H1 (cell line): ENCODE measurements around the gene NCK2.

Source experiments
- ATF3 ChIP-seq: IDR thresholded peaks from 2 replicates; pipeline ENCODE4 v1.6.1; 2011; ENCODE audit warnings: low read depth, mild to moderate bottlenecking, low read length; ENCODE audit not compliant: insufficient read depth
- BCL11A ChIP-seq, 2 experiments: IDR thresholded peaks; one replicate each; pipeline ENCODE4 v1.6.1; 2011; ENCODE audit warnings: low read depth in 2 of 2, low read length in 2 of 2, mild to moderate bottlenecking in 2 of 2
- CHD2 ChIP-seq: IDR thresholded peaks from 2 replicates; pipeline ENCODE4 v1.6.1; 2012; ENCODE audit warnings: low read length, improper control_type of control experiment
- CREB1 ChIP-seq: IDR thresholded peaks from 2 replicates; pipeline ENCODE4 v1.6.1; 2012; ENCODE audit warnings: inconsistent platforms
- CTCF ChIP-seq, 3 experiments: IDR thresholded peaks; 1 replicate in 2 of 3; 2 replicates in 1 of 3; pipeline versions ENCODE4 v1.5.1 to v1.6.1; 2011; ENCODE audit warnings: low read length in 3 of 3, mild to moderate bottlenecking in 3 of 3, inconsistent platforms in 2 of 3, low read depth in 1 of 3, moderate library complexity in 1 of 3; ENCODE audit not compliant: insufficient read depth in 1 of 3; ENCODE audit errors: control extremely low read depth in 1 of 3
- MAX ChIP-seq: IDR thresholded peaks from 2 replicates; pipeline ENCODE4 v1.6.1; 2012; ENCODE audit warnings: inconsistent platforms
- POLR2AphosphoS5 ChIP-seq: IDR thresholded peaks from 2 replicates; pipeline ENCODE4 v1.6.1; 2011; ENCODE audit warnings: low read depth, low read length

- TF ChIP-seq CREB1 (no peak), CTCF (IDR thresholded peaks at IDR 0.05; ENCODE audit: control extremely low read depth in 1 of 3, insufficient read depth in 1 of 3, low read depth in 1 of 3, low read length in 3 of 3) (no peak), MAX (no peak), ATF3 (no peak), CHD2 (no peak), POLR2AphosphoS5 (no peak), BCL11A (IDR thresholded peaks at IDR 0.05; ENCODE audit: low read depth in 2 of 2, low read length in 2 of 2) (no peak)
Observed at GRCh38 chr2:105809723-105810122, 65.0 kb downstream of the NCK2 start.
